ENCODE measurements around the gene RBM20. TPM values are rescaled to one million over a fixed set of nuclear protein-coding genes. Genes with fewer than 3 reads are reported as not detected.

RBM20 gene
- total and polyA plus RNA-seq, 2 of the 13 experiments (the other 11 are each of a cell fraction or from before 2014, with no cell fraction given): 0.02 to 0.22 TPM

GRCh38 chr10:110871298-110872084 is 227.4 kb downstream of the RBM20 start, which contains the start of gene PDCD4 (continued):
- no peak for TF ChIP-seq MLXIP (CRISPR knock-in tag; IDR thresholded peaks at IDR 0.05; ENCODE audit: borderline replicate concordance)
- TF ChIP-seq CHCHD3 (CRISPR knock-in tag; IDR thresholded peaks at IDR 0.05): no peak
- peak; percentile 85 for TF ChIP-seq ZNF687 (CRISPR knock-in tag; IDR thresholded peaks at IDR 0.05)
- TF ChIP-seq ZNF572 (CRISPR knock-in tag; IDR thresholded peaks at IDR 0.05): no peak
- peak; percentile 58; the same call in 1 of the 2 replicates for TF ChIP-seq ERF (CRISPR knock-in tag; IDR thresholded peaks at IDR 0.05)
- TF ChIP-seq ZKSCAN8 (CRISPR knock-in tag; IDR thresholded peaks at IDR 0.05; ENCODE audit: borderline replicate concordance): no peak
- TF ChIP-seq MAX (IDR thresholded peaks at IDR 0.05): peak; percentile 88
- TF ChIP-seq DMTF1 (CRISPR knock-in tag; IDR thresholded peaks at IDR 0.05): no peak
- no peak for TF ChIP-seq ZNF879 (CRISPR knock-in tag; IDR thresholded peaks at IDR 0.05)
- no peak for TF ChIP-seq ZNF333 (CRISPR knock-in tag; IDR thresholded peaks at IDR 0.05; ENCODE audit: borderline replicate concordance)
- TF ChIP-seq IKZF1 (IDR thresholded peaks at IDR 0.05): no peak
- no peak; the same call in 1 of the 2 replicates for TF ChIP-seq EHMT2 (IDR thresholded peaks at IDR 0.05; ENCODE audit: borderline replicate concordance, low read depth, low read length)
- TF ChIP-seq FOXA3 (CRISPR knock-in tag; IDR thresholded peaks at IDR 0.05): no peak; the same call in 1 of the 2 replicates
- no peak for TF ChIP-seq ZNF10 (CRISPR knock-in tag; IDR thresholded peaks at IDR 0.05; ENCODE audit: borderline replicate concordance, low read depth)
- no peak for TF ChIP-seq ZNF552 (CRISPR knock-in tag; IDR thresholded peaks at IDR 0.05; ENCODE audit: borderline replicate concordance)
- TF ChIP-seq ZNF12 (CRISPR knock-in tag; IDR thresholded peaks at IDR 0.05): no peak
- TF ChIP-seq ELF1 (CRISPR knock-in tag; IDR thresholded peaks at IDR 0.05): peak; percentile 26; the same call in 1 of the 2 replicates
- no peak for TF ChIP-seq IKZF5 (CRISPR knock-in tag; IDR thresholded peaks at IDR 0.05)
- no peak for TF ChIP-seq ZNF607 (CRISPR knock-in tag; IDR thresholded peaks at IDR 0.05; ENCODE audit: borderline replicate concordance)
